Measurements from ENCODE around the gene RGS3. TPM values are rescaled to one million over a fixed set of nuclear protein-coding genes. Genes with fewer than 3 reads are reported as not detected.

Gene RGS3
- polyA plus RNA-seq, 1 of the 3 experiments (the other 2 are of a cell fraction) = 50.6 TPM

DNA sequence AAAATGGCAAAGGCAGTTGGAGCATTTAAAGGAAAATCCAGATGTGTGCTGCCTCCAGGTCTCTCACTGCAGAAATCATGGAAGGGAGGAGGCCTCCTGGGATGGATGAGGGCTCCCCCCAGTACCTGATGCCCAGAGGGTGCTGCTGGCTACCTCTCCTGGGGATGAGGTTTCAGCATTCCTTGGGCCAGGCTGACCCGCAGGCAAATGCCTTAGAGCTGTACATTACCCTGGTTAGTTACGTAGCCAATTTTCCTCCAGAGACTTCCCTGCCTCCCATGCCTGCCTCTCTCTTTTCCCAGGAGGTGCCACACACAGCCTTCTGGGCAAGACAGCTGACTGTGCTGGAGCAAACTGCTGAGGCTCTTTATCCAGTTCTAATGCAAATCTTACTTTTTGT is 65.3 kb downstream of the RGS3 start:
- Histone ChIP-seq H3K4me3 (ENCODE audit: low read depth in 2 of 2, low read length in 1 of 2) (no peak overlapping the region), H3K36me3 (replicated peaks in 1 of 2; ENCODE audit: control insufficient read depth in 1 of 2, insufficient read depth in 2 of 2, low read length in 1 of 2) (no peaks in the 10 kb centered on the region), H3K79me2 (ENCODE audit: insufficient read depth) (no peaks in the 10 kb centered on the region), H3K27me3 (ENCODE audit: insufficient read depth) (no peaks in the 10 kb centered on the region), H4K20me1 (ENCODE audit: insufficient read depth) (no peaks in the 10 kb centered on the region), H3K9ac (no peak overlapping the region), H3K27ac (ENCODE audit: low read depth in 2 of 2, low read length in 1 of 2) (no peak overlapping the region), H3K9me2 (no peaks in the 10 kb centered on the region), H3K4me2 (no peak overlapping the region), H3K4me1 (ENCODE audit: control insufficient read depth in 1 of 2, insufficient read depth in 2 of 2, low read depth in 1 of 2, low read length in 1 of 2) (peaks cover 0 to 14% of the 10 kb centered on the region in 2 experiments; a peak in 1 of 4 replicates), H3F3A (replicated peaks; ENCODE audit: insufficient read depth) (no peaks in the 10 kb centered on the region), H3K9me3 (no peaks in the 10 kb centered on the region), H2AFZ (ENCODE audit: low read depth) (no peak overlapping the region)
- no peak for DNase-seq
- 100% methylated on average over 1 of the region's 2 CpGs for WGBS (ENCODE audit: low lambda C conversion rate)
- TF ChIP-seq GATA2 (CRISPR knock-in tag; IDR thresholded peaks at IDR 0.05) = no peak
- TF ChIP-seq RCOR1 (IDR thresholded peaks at IDR 0.05; ENCODE audit: low read length) = no peak
- TF ChIP-seq NFIC (IDR thresholded peaks at IDR 0.05; ENCODE audit: borderline replicate concordance) = no peak
- TF ChIP-seq FOXM1 (IDR thresholded peaks at IDR 0.05; ENCODE audit: low read depth) = no peak
- TF ChIP-seq CHD2 (IDR thresholded peaks at IDR 0.05; ENCODE audit: low read length, partially characterized antibody) = no peak
- ChIA-PET CTCF (no interaction called here), POLR2A (no interaction called here)

DNA sequence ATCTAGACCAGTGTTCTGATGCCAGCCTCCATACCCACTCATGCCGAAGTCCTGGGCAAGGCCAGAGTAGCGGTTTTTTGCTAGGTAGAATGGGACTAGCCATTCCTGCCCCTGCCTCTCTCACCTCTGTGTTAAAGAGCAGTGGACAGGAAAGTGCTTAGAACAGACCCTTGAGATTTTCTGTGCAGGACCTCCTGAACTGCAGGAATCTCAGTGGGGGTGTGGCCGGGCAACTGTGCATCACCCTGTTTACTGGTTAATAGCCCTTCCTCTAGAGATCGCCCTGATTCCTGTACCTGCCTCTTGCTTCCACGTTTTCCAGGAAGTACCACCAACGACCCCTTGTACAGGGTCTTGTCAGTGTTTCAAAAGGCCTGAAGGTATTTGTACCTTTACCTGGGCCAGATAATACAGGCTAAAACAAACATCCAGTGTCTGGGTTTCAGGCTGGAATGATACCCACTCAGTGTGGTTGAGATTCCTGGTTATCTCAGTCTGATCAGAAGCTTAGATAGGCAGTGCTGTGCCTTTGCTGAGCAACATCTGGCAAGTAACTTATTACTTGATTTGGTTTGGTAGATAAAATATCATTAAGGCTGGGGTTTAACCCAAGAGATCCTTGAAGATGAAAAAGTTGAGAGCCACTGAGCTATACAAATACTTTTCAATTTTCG is 65.9 kb downstream of the RGS3 start:
- Histone ChIP-seq H3K4me3 (ENCODE audit: low read depth in 2 of 2, low read length in 1 of 2) (no peak overlapping the region), H3F3A (replicated peaks; ENCODE audit: insufficient read depth) (no peaks in the 10 kb centered on the region), H3K9ac (no peak overlapping the region), H3K27ac (ENCODE audit: low read depth in 2 of 2, low read length in 1 of 2) (no peak overlapping the region), H3K36me3 (replicated peaks in 1 of 2; ENCODE audit: control insufficient read depth in 1 of 2, insufficient read depth in 2 of 2, low read length in 1 of 2) (no peaks in the 10 kb centered on the region), H3K79me2 (ENCODE audit: insufficient read depth) (no peaks in the 10 kb centered on the region), H3K9me2 (no peaks in the 10 kb centered on the region), H3K4me1 (ENCODE audit: control insufficient read depth in 1 of 2, insufficient read depth in 2 of 2, low read depth in 1 of 2, low read length in 1 of 2) (peaks cover 0 to 14% of the 10 kb centered on the region in 2 experiments; a peak in 1 of 4 replicates), H3K9me3 (no peaks in the 10 kb centered on the region), H3K27me3 (ENCODE audit: insufficient read depth) (no peaks in the 10 kb centered on the region), H3K4me2 (no peak overlapping the region), H4K20me1 (ENCODE audit: insufficient read depth) (no peaks in the 10 kb centered on the region), H2AFZ (ENCODE audit: low read depth) (no peak overlapping the region)
- no peak for TF ChIP-seq RFX5 (IDR thresholded peaks at IDR 0.05; ENCODE audit: low read length)
- no peak for TF ChIP-seq POLR2AphosphoS5 (IDR thresholded peaks at IDR 0.05; ENCODE audit: low read depth, low read length)
- TF ChIP-seq TAF1 (IDR thresholded peaks at IDR 0.05; ENCODE audit: borderline replicate concordance, low read depth, low read length) = no peak
- TF ChIP-seq, protein P1, sequence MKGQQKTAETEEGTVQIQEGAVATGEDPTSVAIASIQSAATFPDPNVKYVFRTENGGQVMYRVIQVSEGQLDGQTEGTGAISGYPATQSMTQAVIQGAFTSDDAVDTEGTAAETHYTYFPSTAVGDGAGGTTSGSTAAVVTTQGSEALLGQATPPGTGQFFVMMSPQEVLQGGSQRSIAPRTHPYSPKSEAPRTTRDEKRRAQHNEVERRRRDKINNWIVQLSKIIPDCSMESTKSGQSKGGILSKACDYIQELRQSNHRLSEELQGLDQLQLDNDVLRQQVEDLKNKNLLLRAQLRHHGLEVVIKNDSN (IDR thresholded peaks at IDR 0.05; ENCODE audit: borderline replicate concordance, low read depth) = no peak
- TF ChIP-seq, protein P2, sequence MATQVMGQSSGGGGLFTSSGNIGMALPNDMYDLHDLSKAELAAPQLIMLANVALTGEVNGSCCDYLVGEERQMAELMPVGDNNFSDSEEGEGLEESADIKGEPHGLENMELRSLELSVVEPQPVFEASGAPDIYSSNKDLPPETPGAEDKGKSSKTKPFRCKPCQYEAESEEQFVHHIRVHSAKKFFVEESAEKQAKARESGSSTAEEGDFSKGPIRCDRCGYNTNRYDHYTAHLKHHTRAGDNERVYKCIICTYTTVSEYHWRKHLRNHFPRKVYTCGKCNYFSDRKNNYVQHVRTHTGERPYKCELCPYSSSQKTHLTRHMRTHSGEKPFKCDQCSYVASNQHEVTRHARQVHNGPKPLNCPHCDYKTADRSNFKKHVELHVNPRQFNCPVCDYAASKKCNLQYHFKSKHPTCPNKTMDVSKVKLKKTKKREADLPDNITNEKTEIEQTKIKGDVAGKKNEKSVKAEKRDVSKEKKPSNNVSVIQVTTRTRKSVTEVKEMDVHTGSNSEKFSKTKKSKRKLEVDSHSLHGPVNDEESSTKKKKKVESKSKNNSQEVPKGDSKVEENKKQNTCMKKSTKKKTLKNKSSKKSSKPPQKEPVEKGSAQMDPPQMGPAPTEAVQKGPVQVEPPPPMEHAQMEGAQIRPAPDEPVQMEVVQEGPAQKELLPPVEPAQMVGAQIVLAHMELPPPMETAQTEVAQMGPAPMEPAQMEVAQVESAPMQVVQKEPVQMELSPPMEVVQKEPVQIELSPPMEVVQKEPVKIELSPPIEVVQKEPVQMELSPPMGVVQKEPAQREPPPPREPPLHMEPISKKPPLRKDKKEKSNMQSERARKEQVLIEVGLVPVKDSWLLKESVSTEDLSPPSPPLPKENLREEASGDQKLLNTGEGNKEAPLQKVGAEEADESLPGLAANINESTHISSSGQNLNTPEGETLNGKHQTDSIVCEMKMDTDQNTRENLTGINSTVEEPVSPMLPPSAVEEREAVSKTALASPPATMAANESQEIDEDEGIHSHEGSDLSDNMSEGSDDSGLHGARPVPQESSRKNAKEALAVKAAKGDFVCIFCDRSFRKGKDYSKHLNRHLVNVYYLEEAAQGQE (IDR thresholded peaks at IDR 0.05; ENCODE audit: low read depth, low read length) = no peak
- TF ChIP-seq FOXJ3 (CRISPR knock-in tag; IDR thresholded peaks at IDR 0.05) = no peak
- TF ChIP-seq NRF1 (IDR thresholded peaks at IDR 0.05; ENCODE audit: low read depth, low read length) = no peak
- TF ChIP-seq GABPA (IDR thresholded peaks at IDR 0.05; ENCODE audit: low read depth) = no peak
- TF ChIP-seq GATA2 (CRISPR knock-in tag; IDR thresholded peaks at IDR 0.05) = peak; percentile 60; the same call in 1 of the 2 replicates
- no peak for TF ChIP-seq ELF1 (IDR thresholded peaks at IDR 0.05)
- TF ChIP-seq EZH2phosphoT487 (IDR thresholded peaks at IDR 0.05; ENCODE audit: borderline replicate concordance, low read depth) = no peak
- 0 out of 2 replicates have a peak, but pooled peaks have one; percentile 12 for TF ChIP-seq TCF12 (IDR thresholded peaks at IDR 0.05)
- TF ChIP-seq JUND (IDR thresholded peaks at IDR 0.05) = no peak
- TF ChIP-seq FOSL2 (IDR thresholded peaks at IDR 0.05; ENCODE audit: borderline replicate concordance, low read depth) = no peak
- TF ChIP-seq, protein P3, sequence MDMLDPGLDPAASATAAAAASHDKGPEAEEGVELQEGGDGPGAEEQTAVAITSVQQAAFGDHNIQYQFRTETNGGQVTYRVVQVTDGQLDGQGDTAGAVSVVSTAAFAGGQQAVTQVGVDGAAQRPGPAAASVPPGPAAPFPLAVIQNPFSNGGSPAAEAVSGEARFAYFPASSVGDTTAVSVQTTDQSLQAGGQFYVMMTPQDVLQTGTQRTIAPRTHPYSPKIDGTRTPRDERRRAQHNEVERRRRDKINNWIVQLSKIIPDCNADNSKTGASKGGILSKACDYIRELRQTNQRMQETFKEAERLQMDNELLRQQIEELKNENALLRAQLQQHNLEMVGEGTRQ (IDR thresholded peaks at IDR 0.05; ENCODE audit: borderline replicate concordance, low read depth, low read length) = no peak
- ChIA-PET POLR2A (no interaction called here), CTCF (interaction anchor here (1.8 kb wide), 1 partner anchor 83 kb away, joined by 7 read pairs; no protein-coding TSS in a partner anchor)
- 67% methylated on average over 7 of the region's 7 CpGs for WGBS (ENCODE audit: low lambda C conversion rate)
- no peak for DNase-seq
